ENCODE measurements around the gene TRIM24.

DNA sequence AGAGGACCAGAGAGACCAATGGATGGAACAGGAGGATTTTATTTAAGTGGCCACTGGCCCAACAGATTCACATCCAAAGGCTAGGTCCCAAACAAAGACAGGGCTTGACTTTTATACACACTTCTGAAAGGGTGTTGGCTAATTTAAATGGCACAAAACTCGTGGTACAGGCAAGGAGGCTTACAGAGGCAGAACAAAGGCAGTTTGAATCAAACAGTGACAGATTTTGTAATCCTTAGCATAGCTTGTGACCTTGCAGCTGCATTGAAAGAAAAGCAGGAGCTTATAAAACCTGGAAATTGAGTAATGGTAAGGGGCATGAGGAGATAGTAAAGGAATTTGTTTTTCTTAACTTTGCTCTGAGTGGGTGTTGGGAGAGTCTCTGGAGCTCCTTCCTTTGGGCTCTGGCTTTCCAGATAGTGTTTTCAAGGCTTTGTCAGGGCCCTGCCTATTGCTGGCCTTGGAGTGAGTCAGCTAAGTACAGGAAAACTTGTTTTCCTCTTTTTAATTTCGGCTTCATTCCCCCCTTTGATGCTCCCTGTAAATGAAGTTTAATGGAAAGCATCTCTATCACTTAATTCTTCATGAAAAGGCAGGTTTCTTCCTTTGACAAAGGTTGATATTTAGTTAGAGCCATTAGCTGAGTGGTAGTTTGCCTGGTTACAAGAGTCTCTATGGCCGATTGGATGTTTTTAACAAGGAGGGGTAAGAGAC is 96.9 kb downstream of the TRIM24 start:
- TF ChIP-seq, protein P1, sequence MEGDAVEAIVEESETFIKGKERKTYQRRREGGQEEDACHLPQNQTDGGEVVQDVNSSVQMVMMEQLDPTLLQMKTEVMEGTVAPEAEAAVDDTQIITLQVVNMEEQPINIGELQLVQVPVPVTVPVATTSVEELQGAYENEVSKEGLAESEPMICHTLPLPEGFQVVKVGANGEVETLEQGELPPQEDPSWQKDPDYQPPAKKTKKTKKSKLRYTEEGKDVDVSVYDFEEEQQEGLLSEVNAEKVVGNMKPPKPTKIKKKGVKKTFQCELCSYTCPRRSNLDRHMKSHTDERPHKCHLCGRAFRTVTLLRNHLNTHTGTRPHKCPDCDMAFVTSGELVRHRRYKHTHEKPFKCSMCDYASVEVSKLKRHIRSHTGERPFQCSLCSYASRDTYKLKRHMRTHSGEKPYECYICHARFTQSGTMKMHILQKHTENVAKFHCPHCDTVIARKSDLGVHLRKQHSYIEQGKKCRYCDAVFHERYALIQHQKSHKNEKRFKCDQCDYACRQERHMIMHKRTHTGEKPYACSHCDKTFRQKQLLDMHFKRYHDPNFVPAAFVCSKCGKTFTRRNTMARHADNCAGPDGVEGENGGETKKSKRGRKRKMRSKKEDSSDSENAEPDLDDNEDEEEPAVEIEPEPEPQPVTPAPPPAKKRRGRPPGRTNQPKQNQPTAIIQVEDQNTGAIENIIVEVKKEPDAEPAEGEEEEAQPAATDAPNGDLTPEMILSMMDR (IDR thresholded peaks at IDR 0.05 in 8 of 11, conservative IDR thresholded peaks at IDR 0.05 in 3 of 11) = no peak
- TF ChIP-seq POLR2AphosphoS5 (IDR thresholded peaks at IDR 0.05) = no peak

Data from spleen (tissue), 7 donors.